PFSK-1 (cell line): ENCODE data around the gene EGLN1.

Experiments
- FOXP2 ChIP-seq: optimal IDR thresholded peaks from 2 replicates; pipeline ENCODE3; 2011; ENCODE audit warnings: borderline replicate concordance, control low read depth, inconsistent platforms; ENCODE audit not compliant: insufficient read depth; ENCODE audit errors: extremely low read length, extremely low read depth
- POLR2AphosphoS5 ChIP-seq: IDR thresholded peaks from 2 replicates; pipeline ENCODE4 v1.6.1; 2012; ENCODE audit warnings: low read depth, mild to moderate bottlenecking, control low read depth, low read length, moderate library complexity
- REST ChIP-seq, 2 experiments: IDR thresholded peaks; 2 replicates each; pipeline versions ENCODE4 v1.6.1 to v1.8.0; 2011 to 2012; ENCODE audit warnings: low read depth in 2 of 2, low read length in 2 of 2, control low read depth in 1 of 2, inconsistent platforms in 1 of 2, mild to moderate bottlenecking in 1 of 2, moderate library complexity in 1 of 2; ENCODE audit not compliant: insufficient read depth in 1 of 2
- SIN3A ChIP-seq: IDR thresholded peaks from 2 replicates; pipeline ENCODE4 v1.6.1; 2012; ENCODE audit warnings: mild to moderate bottlenecking, low read length, moderate library complexity, borderline replicate concordance; ENCODE audit not compliant: insufficient read depth
- TAF1 ChIP-seq: IDR thresholded peaks from 2 replicates; pipeline ENCODE4 v1.6.1; 2012; ENCODE audit warnings: low read length, control low read depth, borderline replicate concordance; ENCODE audit not compliant: insufficient read depth

Gene EGLN1

GRCh38 chr1:231385416-231385748, 36.7 kb downstream of the EGLN1 start:
- TF ChIP-seq TAF1 (no peak), FOXP2 (no peak), SIN3A (no peak), POLR2AphosphoS5 (no peak), REST (IDR thresholded peaks at IDR 0.05; ENCODE audit: insufficient read depth in 1 of 2, low read depth in 2 of 2, low read length in 2 of 2) (no peak)

- TF ChIP-seq SIN3A = no peak
- TF ChIP-seq POLR2AphosphoS5 = no peak
- no peak for TF ChIP-seq TAF1
- no peak for TF ChIP-seq REST (IDR thresholded peaks at IDR 0.05; ENCODE audit: insufficient read depth in 1 of 2, low read depth in 2 of 2, low read length in 2 of 2)
- no peak for TF ChIP-seq FOXP2
Measured at GRCh38 chr1:231384696-231385415, 37.2 kb downstream of the EGLN1 start.

- TF ChIP-seq FOXP2 (no peak), TAF1 (no peak), SIN3A (no peak), POLR2AphosphoS5 (no peak), REST (IDR thresholded peaks at IDR 0.05; ENCODE audit: insufficient read depth in 1 of 2, low read depth in 2 of 2, low read length in 2 of 2) (no peak)
Measured at GRCh38 chr1:231383159-231383860, 38.8 kb downstream of the EGLN1 start.

GRCh38 chr1:231382426-231382825, 39.7 kb downstream of the EGLN1 start:
- TF ChIP-seq FOXP2 (no peak), SIN3A (no peak), POLR2AphosphoS5 (no peak), TAF1 (no peak), REST (IDR thresholded peaks at IDR 0.05; ENCODE audit: insufficient read depth in 1 of 2, low read depth in 2 of 2, low read length in 2 of 2) (no peak)
